Measurements from ENCODE around the gene LCP1. TPM values are rescaled to one million over a fixed set of nuclear protein-coding genes. Genes with fewer than 3 reads are reported as not detected.
"Not testable (repeated sequence)": the region's sequence is repeated elsewhere in the genome, so short reads cannot be mapped to it uniquely, and the experiment has no call there.

LCP1 gene, protein sequence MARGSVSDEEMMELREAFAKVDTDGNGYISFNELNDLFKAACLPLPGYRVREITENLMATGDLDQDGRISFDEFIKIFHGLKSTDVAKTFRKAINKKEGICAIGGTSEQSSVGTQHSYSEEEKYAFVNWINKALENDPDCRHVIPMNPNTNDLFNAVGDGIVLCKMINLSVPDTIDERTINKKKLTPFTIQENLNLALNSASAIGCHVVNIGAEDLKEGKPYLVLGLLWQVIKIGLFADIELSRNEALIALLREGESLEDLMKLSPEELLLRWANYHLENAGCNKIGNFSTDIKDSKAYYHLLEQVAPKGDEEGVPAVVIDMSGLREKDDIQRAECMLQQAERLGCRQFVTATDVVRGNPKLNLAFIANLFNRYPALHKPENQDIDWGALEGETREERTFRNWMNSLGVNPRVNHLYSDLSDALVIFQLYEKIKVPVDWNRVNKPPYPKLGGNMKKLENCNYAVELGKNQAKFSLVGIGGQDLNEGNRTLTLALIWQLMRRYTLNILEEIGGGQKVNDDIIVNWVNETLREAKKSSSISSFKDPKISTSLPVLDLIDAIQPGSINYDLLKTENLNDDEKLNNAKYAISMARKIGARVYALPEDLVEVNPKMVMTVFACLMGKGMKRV
- 0.57 and 0.63 TPM in 2 replicates for total RNA-seq (2014; rRNA removed; shearing (Covaris generic); ENCODE audit: low replicate concordance)

- Histone ChIP-seq H3K4me3 (no peak within 1 kb of the TSS), H3K36me3 (no peaks in the 10 kb centered on the region), H3K27me3 (peaks cover 5% of the 10 kb centered on the region), H3K9me3 (no peaks in the 10 kb centered on the region)
- DNase-seq: no peak
Observed at GRCh38 chr13:46181840-46182490, at the start of gene LCP1. TSS of gene LCP1 (minus strand) at chr13:46182177. CDS start at chr13:46159662, 22,515 bp downstream.

- DNase-seq: peak; percentile 37
- Histone ChIP-seq H3K36me3 (no peaks in the 10 kb centered on the region), H3K4me3 (no peak overlapping the region), H3K9me3 (peaks cover 3% of the 10 kb centered on the region; the same call in 1 of the 2 replicates), H3K27me3 (no peaks in the 10 kb centered on the region)
Observed at GRCh38 chr13:46229251-46229650, 47.3 kb upstream of the LCP1 start.

DNA sequence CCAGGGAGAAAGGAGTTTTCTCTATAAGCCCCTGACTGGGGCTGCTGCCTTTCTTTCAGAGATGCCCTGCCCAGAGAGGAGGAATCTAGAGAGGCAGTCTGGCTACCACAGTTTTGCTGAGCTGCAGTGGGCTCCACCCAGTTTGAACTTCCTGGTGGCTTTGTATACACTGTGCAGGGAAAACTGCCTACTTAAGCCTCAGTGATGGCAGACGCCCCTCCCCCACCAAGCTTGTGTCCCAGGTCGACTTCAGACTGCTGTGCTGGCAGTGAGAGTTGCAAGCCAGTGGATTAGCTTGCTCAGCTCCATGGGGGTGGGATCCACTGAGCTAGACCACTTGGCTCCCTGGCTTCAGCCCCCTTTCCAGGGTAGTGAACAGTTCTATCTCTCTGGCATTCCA lies 38.3 kb upstream of the LCP1 start:
- H3K9me3 ChIP-seq, H3K36me3 ChIP-seq, H3K27me3 ChIP-seq, DNase-seq, H3K4me3 ChIP-seq: not testable (repeated sequence)

GRCh38 chr13:46214741-46215140 lies 32.8 kb upstream of the LCP1 start:
- not testable (repeated sequence) for H3K9me3 ChIP-seq, H3K27me3 ChIP-seq, DNase-seq, H3K36me3 ChIP-seq, H3K4me3 ChIP-seq

- Histone ChIP-seq H3K4me3 (no peak overlapping the region), H3K9me3 (no peaks in the 10 kb centered on the region), H3K27me3 (no peaks in the 10 kb centered on the region), H3K36me3 (no peaks in the 10 kb centered on the region)
- no peak for DNase-seq
Observed at GRCh38 chr13:46213242-46213641, 31.3 kb upstream of the LCP1 start.

DNA sequence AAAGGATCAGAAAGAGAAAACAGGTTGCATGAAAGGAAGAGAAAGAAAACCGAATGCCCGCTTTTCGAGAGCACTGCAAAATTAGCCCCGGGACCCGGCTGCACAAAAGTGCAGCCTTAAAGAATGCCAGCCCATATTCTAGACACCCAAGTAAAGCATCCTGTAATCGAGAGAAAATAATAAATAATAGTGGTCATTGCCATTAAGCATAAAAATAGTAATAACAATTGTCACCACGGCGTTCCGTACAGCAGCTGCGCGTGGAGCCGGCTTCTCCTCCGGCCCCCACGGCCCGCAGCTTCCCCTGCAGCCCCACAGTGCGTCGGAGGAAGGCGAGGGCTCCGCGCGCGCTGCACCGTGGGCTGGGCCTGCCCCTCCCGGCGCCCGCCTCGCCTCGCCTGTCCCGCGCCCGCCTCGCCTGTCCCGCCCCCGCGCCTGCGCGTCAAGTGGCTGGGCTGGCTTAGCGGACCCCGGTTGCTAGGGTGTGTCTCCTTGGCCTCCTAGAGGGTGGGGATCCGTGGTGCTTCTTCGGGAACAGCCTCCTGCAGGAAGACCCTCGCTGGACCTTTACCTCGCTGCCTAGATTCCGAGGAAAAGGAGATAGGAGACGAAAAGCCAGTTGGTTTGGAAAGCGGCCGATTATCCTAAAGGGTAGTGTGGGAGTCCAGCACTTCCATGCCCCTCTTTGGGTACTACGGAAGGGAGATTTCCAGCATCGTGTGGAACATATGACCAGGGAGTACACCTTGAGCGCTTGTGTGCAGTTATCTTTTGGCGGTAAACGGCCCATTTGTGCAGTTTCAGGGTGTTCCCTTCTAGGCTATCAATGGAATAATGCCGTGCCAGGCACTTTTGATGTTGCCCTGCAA lies 29.7 kb upstream of the LCP1 start, which contains the start of gene LRRC63:
Gene LRRC63, plus strand, starts transcription at position 446 of the 869 bp plus-strand sequence. CDS start 1,107 bp downstream, outside the sequence.
- H3K4me3 ChIP-seq: peak within 1 kb of the TSS; percentile 52
- H3K36me3 ChIP-seq: no peaks in the 10 kb centered on the region
- H3K9me3 ChIP-seq: no peaks in the 10 kb centered on the region
- H3K27me3 ChIP-seq: no peaks in the 10 kb centered on the region
- peak; percentile 77 for DNase-seq

DNA sequence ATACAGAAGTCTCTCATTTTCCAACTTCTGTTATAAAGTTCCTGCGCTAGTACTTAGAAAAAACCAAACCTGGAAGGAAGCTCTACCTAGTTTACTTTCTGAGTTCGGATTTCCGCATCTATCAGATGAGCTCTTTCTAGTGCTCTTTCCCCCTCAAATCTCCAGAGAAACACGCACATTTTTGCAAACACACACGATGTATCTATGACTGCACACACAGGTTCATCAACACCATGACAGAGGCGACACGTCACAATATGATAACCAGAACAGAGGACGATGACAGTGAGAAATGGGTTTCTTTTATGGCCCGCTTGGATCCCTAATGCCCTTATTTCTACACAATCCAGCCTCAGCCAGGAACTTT lies 29.1 kb upstream of the LCP1 start:
- no peak for DNase-seq
- peak overlapping the region; percentile 52 for H3K4me3 ChIP-seq
- H3K9me3 ChIP-seq: no peaks in the 10 kb centered on the region
- no peaks in the 10 kb centered on the region for H3K27me3 ChIP-seq
- no peaks in the 10 kb centered on the region for H3K36me3 ChIP-seq

GRCh38 chr13:46210362-46211083 lies 28.5 kb upstream of the LCP1 start:
- Histone ChIP-seq H3K36me3 (no peaks in the 10 kb centered on the region), H3K4me3 (peak overlapping the region; percentile 52), H3K27me3 (no peaks in the 10 kb centered on the region), H3K9me3 (no peaks in the 10 kb centered on the region)
- DNase-seq: no peak

DNA sequence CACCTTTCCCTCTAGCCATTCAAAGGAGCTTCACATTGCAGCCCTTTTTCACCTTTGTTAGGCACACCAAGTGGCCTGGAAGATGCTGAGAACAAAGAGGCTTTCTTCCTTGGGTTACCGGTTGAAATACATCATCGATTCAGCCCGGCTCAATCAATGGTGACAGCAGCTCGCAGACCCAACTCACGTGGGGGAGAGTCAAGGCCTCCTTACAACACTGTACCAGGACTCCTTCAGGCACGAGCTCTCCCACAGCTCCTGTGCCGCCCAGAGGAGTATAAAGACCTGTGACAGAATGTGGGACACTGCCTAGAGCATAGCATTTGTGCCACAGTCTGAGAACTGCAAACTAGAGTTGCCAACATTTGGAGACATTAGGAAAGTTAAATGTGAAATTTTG lies 25.9 kb upstream of the LCP1 start:
- H3K36me3 ChIP-seq: no peaks in the 10 kb centered on the region
- no peaks in the 10 kb centered on the region for H3K9me3 ChIP-seq
- no peaks in the 10 kb centered on the region for H3K27me3 ChIP-seq
- no peak overlapping the region for H3K4me3 ChIP-seq
- no peak for DNase-seq

DNA sequence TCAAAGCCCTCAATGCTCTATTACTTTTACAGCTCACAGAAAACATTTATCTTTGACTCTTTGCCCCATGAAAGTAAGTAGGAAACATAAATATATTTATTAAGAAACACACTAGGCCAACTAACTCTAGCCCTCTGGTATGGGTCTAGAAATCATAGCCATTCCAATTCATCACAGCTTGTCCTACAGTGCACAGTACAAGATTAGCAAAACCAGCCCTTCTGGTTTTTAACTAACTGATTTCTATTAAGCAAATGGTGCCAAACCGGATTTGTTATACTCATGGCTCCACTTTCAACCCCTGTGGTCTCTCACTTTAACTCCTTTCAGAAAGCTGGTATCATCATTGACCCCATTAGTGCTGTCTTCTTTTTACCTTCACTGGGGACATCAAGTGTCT lies 24.2 kb upstream of the LCP1 start:
- Histone ChIP-seq H3K27me3 (no peaks in the 10 kb centered on the region), H3K4me3 (no peak overlapping the region), H3K9me3 (no peaks in the 10 kb centered on the region), H3K36me3 (no peaks in the 10 kb centered on the region)
- no peak for DNase-seq

GRCh38 chr13:46202966-46203365 lies 21.0 kb upstream of the LCP1 start:
- Histone ChIP-seq H3K36me3 (no peaks in the 10 kb centered on the region), H3K27me3 (no peaks in the 10 kb centered on the region), H3K9me3 (no peaks in the 10 kb centered on the region), H3K4me3 (no peak overlapping the region)
- no peak for DNase-seq

DNA sequence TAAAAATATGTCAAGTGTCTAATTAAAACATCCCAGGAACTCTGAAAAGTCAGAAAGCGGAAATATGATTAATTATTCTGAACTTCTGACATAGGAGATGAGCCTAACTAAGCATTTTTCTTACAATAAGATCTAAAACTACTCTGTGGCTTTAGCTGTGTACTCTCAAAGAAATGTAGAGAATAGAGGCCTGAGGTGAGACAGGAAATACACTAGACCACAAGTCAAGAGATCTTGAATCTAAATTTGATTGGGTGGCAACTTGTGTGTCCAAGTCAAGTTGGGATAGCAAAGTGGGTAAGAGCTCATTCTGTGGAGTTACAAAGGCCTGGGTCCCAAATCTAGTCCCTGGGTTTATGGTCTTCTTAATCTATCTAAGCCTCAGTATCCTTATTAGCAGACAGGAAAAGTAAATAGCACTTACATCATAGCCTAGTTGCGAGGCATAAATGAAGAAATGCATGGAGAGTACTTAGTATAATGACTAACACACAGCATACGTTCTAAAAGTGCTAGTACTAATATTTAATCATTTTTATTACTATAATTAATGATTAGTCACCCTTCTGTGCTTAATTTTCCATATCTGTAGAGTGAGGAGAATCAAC lies 20.3 kb upstream of the LCP1 start:
- H3K27me3 ChIP-seq: no peaks in the 10 kb centered on the region
- no peaks in the 10 kb centered on the region for H3K9me3 ChIP-seq
- no peak for DNase-seq
- no peaks in the 10 kb centered on the region for H3K36me3 ChIP-seq
- H3K4me3 ChIP-seq: no peak overlapping the region

DNA sequence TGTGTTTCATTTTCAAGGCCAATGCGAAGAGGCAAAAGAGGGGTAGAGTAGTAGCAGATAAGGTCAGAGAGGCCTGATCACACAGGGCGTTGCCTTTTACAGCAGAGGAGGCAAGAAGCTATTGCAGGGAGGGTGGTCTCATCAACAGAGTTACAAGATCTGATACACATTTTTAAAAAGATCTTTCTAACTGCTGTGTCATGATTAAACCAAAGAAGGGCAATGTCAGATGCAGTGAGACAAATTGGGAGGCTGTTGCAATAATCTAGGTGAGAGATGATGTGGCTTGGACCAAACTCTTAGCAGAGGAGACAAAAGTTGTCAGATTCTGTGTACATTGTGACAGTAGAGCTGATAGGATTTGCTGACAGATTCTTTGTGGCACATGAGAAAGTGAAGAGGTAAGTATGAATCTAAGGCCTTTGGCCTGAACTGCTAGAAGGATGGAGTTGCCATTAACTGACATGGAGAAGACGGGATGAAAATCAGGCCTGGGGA lies 16.8 kb upstream of the LCP1 start:
- Histone ChIP-seq H3K27me3 (no peaks in the 10 kb centered on the region), H3K36me3 (no peaks in the 10 kb centered on the region), H3K9me3 (no peaks in the 10 kb centered on the region), H3K4me3 (no peak overlapping the region)
- DNase-seq: no peak

DNA sequence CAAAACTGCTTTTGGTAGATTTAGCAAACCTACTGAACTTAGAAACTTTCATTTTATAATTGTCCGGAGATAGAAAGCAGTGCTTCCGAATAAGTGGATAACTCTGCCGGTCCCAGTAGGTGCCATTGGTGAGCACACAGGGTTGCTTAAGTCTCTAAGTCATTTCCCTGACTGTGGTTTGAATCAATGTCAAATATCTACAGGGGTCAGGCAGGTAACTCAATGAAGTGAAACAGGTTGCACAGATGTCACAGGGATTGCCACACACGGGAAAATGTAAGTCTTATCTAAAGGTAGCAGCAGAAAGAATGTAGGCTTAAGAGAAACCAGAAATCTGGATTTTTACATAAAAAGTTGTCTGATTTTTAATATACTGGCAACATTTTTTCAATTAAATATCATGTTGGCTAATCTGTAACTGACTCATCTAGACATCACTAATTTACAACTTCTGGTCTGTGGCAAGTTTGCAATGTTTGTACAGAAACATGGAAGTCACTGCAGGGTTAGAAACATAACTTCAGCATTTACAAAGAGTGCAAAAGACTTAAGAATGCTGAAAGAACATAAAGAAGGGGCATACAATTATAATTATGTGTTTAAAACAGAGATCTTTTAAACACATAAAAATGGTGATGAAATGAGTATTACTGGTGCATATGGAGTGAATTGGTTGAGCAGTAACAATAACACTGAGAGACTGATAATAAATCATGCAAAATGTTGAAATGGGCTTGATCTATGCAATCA lies 15.5 kb upstream of the LCP1 start:
- H3K9me3 ChIP-seq: no peaks in the 10 kb centered on the region
- no peak for DNase-seq
- H3K36me3 ChIP-seq: no peaks in the 10 kb centered on the region

GRCh38 chr13:46195016-46195415 lies 13.0 kb upstream of the LCP1 start:
- H3K27me3 ChIP-seq: no peaks in the 10 kb centered on the region
- no peak overlapping the region for H3K4me3 ChIP-seq
- no peak for DNase-seq
- H3K9me3 ChIP-seq: no peaks in the 10 kb centered on the region
- no peaks in the 10 kb centered on the region for H3K36me3 ChIP-seq

More for the DNA sequence above, 15.5 kb upstream of the LCP1 start:
- Histone ChIP-seq H3K4me3 (no peak overlapping the region), H3K27me3 (no peaks in the 10 kb centered on the region)
